Activated CD4-positive, alpha-beta T cell treated with anti-CD3 and anti-CD28 coated beads, Interleukin-2, amount 10 ng/mL, durations not matched to agents 7 days and 5 days (primary cell): ENCODE data around the gene NME4. TPM values are rescaled to one million over a fixed set of nuclear protein-coding genes. Genes with fewer than 3 reads are reported as not detected.

ENCODE experiments used
- CTCF ChIA-PET: fragments of 350-600 bp; sonication (Branson Sonifier 250); formaldehyde crosslinking; loops from one replicate; lab custom pipeline; 2021; ENCODE audit warnings: antibody characterized with exemption; lab: Charles Lee
- POLR2A ChIA-PET: fragments of 350-600 bp; sonication (Branson Sonifier 250); formaldehyde crosslinking; loops from one replicate; lab custom pipeline; 2021; ENCODE audit warnings: antibody characterized with exemption; lab: Charles Lee
- DNase-seq: peaks from one replicate; pipeline ENCODE4 v3.0.0-alpha.2; 2020
- H3K27ac Mint-ChIP-seq: one replicate; pipeline ENCODE4 v1.8.0; 2021; ENCODE audit warnings: mild to moderate bottlenecking, moderate library complexity, mixed read lengths
- H3K27me3 Mint-ChIP-seq: one replicate; pipeline ENCODE4 v1.8.0; 2021; ENCODE audit warnings: mixed read lengths
- H3K36me3 Mint-ChIP-seq: one replicate; pipeline ENCODE4 v1.8.0; 2021; ENCODE audit warnings: low read depth, mixed read lengths
- H3K4me1 Mint-ChIP-seq: one replicate; pipeline ENCODE4 v1.8.0; 2021; ENCODE audit warnings: mixed read lengths
- H3K4me3 Mint-ChIP-seq: one replicate; pipeline ENCODE4 v1.8.0; 2021; ENCODE audit warnings: mild to moderate bottlenecking, moderate library complexity, mixed read lengths
- H3K9me3 Mint-ChIP-seq: one replicate; pipeline ENCODE4 v1.8.0; 2021; ENCODE audit warnings: mixed read lengths
- total RNA-seq, 2 experiments: library from RNA; stranded (reverse); gene quantifications; one replicate each; pipeline ENCODE4 v1.2.3, GENCODE V29; 2021

The NME4 gene
- total RNA-seq, 2 experiments from 2014 or later = 27.0 to 30.9 TPM

DNA sequence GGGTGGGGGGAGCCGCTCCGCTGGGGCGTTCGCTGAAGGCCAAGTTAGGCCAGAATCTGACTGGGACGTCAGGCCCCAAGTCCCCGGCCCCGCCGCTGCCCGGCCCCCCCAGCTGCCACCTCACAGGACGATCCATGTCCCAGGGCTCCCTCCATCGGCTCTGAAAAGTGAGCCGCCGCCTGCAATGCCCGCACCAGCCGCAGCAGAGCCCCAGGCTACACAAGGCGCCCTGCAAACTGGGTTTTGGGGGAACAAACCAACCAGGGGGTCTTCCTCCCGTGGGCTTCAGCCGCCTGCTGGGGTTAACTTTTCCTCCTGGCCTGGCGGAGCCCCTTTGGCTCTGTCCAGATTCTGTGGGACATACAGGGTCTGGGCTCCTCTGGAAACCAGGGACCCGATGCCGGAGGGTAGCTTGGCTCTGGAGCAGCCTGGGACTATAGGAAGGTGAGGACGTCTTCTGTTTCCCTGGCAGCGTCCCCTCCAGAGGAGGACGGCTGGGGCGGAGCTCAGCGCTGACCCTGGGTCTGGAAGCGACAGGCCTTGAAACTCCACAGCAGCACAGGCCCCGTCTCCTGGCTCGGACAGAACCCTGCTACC lies 835 bp downstream of the NME4 start:
- H3K27me3 Mint-ChIP-seq = peaks cover 10% of the 10 kb centered on the region
- peak; percentile 36 for DNase-seq
- no peaks in the 10 kb centered on the region for H3K36me3 Mint-ChIP-seq
- POLR2A ChIA-PET = no interaction called here
- no peaks in the 10 kb centered on the region for H3K9me3 Mint-ChIP-seq
- peak overlapping the region; percentile 50 for H3K27ac Mint-ChIP-seq
- CTCF ChIA-PET = no interaction called here
- peaks cover 26% of the 10 kb centered on the region for H3K4me1 Mint-ChIP-seq
- H3K4me3 Mint-ChIP-seq = peak overlapping the region; percentile 59

DNA sequence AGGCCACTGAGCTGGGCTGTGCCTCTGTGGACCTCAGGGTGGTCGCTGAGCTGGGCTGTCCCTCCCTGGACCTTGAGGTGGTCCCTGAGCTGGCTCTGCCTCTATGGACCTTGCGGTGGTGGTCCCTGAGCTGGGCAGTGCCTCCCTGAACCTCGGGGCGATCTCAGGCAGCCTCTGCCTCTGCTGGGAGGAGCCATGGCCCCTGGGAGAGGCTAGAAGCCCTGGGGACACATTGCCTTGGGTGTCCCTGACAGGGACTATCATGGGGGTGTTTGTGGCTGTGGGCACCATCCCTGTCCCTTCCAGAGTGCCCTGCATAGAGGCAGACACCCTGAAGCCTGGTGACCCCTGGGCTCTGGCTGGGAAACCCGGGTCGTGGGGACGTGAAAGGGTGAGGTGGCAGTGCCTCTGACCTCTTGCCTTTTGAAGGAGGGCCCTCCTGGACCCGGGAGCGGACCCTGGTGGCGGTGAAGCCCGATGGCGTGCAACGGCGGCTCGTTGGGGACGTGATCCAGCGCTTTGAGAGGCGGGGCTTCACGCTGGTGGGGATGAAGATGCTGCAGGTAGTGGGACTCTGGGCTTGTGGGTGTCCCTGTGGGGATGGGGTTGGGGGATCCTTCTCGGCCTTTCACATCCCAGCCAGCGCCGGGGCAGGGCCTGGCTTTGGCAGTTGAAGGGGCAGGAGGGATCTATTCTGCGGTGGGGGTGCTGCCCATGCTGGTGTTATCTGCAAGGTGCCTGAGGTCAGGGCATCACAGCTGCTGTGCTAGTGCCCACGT lies 1.8 kb downstream of the NME4 start:
- Mint-ChIP-seq H3K4me3 (peak overlapping the region; percentile 59), H3K36me3 (no peaks in the 10 kb centered on the region), H3K9me3 (no peaks in the 10 kb centered on the region), H3K4me1 (peaks cover 24% of the 10 kb centered on the region), H3K27ac (no peak overlapping the region), H3K27me3 (peaks cover 10% of the 10 kb centered on the region)
- ChIA-PET CTCF (no interaction called here), POLR2A (no interaction called here)
- DNase-seq = no peak

DNA sequence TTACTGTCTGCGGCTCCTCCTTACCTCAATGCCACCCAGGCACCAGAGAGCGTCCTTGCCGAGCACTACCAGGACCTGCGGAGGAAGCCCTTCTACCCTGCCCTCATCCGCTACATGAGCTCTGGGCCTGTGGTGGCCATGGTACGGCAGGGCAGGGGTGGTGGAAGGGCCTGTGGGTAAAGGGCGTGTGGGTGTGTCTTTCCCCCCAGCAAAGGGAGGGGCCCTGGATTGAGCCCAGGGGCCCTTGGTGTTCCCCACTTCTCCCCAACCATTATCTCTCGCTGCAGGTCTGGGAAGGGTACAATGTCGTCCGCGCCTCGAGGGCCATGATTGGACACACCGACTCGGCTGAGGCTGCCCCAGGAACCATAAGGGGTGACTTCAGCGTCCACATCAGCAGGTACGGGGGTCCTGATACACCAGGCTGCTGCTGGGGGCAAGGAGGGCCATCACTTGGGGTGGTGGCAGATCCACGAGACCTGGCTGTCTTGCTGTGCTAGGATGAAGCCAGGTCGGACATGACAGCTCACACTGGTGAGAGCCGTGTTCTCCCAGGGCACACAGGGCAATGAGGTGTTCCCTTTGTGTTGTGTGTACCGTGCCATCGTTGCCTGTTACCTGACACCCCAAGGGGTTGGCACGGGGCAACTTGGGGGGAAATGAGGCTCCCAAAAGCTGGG lies 2.5 kb downstream of the NME4 start:
- ChIA-PET POLR2A (interaction anchor here (0.5 kb wide), 1 partner anchor 7 kb away, joined by 4 read pairs; no protein-coding TSS in a partner anchor), CTCF (no interaction called here)

GRCh38 chr16:400061-400591 lies 3.1 kb downstream of the NME4 start:
- POLR2A ChIA-PET = interaction anchor here (0.5 to 0.6 kb wide), 2 partner anchors 8 to 140 kb away, joined by 3 to 4 read pairs; no protein-coding TSS in a partner anchor

More for the DNA sequence above, 2.5 kb downstream of the NME4 start:
- Mint-ChIP-seq H3K4me1 (peaks cover 24% of the 10 kb centered on the region), H3K27me3 (peaks cover 10% of the 10 kb centered on the region), H3K9me3 (no peaks in the 10 kb centered on the region), H3K36me3 (no peaks in the 10 kb centered on the region), H3K27ac (no peak overlapping the region), H3K4me3 (peak overlapping the region; percentile 87)
- no peak for DNase-seq

DNA sequence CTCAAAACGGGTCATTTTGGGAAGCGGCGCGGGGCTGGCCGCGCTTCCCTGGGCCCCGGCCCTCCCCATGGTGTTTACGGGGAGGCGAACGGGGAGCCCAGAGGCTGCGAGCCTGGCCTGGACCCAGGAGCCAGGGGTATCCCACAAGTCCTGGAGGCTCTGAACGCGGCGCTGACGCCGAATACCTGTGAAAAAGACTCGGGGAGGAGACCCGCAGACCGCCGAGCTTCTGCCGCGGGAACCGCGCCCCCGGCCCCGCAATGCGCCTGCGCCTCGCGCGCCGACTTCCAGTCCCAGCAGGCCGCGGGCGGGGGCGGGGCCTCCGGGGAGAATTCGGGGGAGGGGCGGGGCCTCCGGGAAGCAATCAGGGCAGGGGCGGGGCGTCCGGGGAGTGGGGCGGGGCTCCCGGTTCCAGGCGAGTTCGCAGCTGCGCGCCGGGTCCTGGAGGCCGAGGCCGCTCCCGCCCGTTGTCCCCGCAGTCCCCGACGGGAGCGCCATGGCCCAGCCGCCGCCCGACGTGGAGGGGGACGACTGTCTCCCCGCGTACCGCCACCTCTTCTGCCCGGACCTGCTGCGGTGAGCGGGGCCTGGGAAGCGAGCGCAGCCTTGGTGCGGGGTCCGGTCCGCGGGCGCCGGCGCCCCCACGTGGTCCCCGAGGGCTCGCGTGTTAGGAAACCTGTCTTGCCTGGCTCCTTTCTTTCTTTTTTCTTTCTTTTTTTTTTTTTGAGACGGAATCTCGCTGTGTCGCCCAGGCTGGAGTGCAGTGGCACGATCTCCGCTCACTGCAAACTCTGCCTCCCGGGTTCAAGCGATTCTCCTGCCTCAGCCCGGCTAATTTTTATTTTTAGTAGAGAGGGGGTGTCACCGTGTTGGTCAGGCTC lies 4.7 kb downstream of the NME4 start, which contains the start of gene DECR2:
DECR2 (plus strand) TSS at position 418 of the 881 bp plus-strand sequence; CDS start at position 497, 79 bp downstream.
- peak within 1 kb of the TSS; percentile 87 for H3K4me3 Mint-ChIP-seq
- H3K9me3 Mint-ChIP-seq = no peaks in the 10 kb centered on the region
- ChIA-PET POLR2A (no interaction called here), CTCF (interaction anchor here (0.8 to 1.2 kb wide), 2 partner anchors 9 to 14 kb away, joined by 3 read pairs; no protein-coding TSS in a partner anchor)
- H3K36me3 Mint-ChIP-seq = no peaks in the 10 kb centered on the region
- peak within 1 kb of the TSS; percentile 91 for H3K27ac Mint-ChIP-seq
- peak; percentile 97 for DNase-seq
- peaks cover 18% of the 10 kb centered on the region for H3K4me1 Mint-ChIP-seq
- H3K27me3 Mint-ChIP-seq = peaks cover 1% of the 10 kb centered on the region

More at GRCh38 chr16:400061-400591, 3.1 kb downstream of the NME4 start:
- no peaks in the 10 kb centered on the region for H3K9me3 Mint-ChIP-seq
- peaks cover 10% of the 10 kb centered on the region for H3K27me3 Mint-ChIP-seq
- CTCF ChIA-PET = interaction anchor here (0.7 kb wide), 1 partner anchor 8 kb away, joined by 3 read pairs; no protein-coding TSS in a partner anchor
- H3K36me3 Mint-ChIP-seq = no peaks in the 10 kb centered on the region
- DNase-seq = no peak
- peak overlapping the region; percentile 91 for H3K27ac Mint-ChIP-seq
- peak overlapping the region; percentile 87 for H3K4me3 Mint-ChIP-seq
- peaks cover 24% of the 10 kb centered on the region for H3K4me1 Mint-ChIP-seq

DNA sequence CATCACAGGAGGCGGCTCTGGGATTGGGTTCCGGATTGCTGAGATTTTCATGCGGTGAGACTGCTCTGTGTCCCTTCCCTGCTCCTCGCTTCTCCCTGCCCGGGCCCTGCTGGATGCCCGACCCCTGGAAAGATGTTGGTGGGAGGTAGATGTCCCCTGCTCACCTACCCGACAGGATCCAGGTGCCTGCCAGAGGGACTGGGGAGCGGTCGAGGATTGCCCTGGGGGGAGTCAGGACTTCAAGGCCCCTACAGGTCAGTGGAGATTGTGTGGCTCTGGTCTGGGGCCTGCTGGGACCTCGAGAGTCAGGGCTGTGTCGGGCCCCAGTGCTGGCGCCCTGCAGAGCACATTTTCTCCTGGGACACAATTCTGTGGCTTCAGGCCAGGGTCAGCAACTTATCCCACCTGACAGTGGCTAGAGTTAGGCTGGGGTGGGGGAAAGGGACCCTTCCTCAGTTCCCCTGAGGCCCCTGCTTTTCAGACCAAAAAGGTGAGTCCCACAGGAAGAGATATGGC lies 8.0 kb downstream of the NME4 start:
- CTCF ChIA-PET = no interaction called here
- H3K27ac Mint-ChIP-seq = no peak overlapping the region

DNA sequence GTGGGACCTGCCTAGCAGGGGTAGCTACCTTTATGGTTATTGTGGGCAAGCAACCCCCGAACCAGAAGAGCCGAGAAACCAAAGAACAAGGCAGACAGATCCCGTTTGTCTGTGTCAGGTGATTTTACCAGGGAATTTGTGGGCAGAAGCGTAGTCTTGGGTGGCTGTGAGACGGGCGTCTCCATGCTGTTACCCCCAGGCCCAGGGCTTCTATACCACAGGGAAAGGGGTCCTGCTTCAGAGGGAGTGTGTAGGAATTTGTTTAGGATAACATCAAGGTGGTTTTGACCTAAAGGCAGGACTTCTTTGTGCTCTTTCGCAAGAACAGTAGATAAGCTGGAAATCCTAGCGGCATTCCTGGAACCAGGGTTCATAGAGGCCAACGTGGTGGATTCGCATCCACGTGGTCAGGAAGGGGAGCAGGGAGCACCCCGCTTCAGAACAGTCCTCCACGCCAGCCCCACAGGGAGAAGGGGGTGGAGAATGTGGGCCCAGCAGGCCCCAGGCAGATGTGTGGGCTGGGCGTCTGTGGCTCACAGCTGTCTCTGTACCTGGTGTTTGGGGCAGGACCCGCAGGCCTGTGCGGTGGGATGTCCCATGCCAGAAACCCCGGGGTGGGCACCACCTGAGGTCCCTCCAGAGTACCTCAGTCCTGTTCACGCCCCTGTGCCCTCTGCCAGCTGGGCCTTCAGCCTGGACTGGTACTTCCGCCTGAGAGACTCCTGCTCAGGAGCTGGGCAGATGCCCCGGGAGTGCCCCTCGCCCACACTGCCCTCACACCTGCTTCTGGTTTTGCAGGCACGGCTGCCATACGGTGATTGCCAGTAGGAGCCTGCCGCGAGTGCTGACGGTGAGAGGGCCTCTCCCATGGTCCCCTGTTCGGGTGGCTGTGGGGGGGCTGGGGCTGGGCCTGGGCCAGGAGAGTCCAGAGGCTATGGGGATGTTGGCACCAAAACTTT lies 8.8 kb downstream of the NME4 start:
- CTCF ChIA-PET = no interaction called here
- Mint-ChIP-seq H3K9me3 (no peaks in the 10 kb centered on the region), H3K4me1 (peaks cover 1% of the 10 kb centered on the region), H3K4me3 (no peak overlapping the region), H3K36me3 (no peaks in the 10 kb centered on the region), H3K27ac (no peak overlapping the region), H3K27me3 (no peaks in the 10 kb centered on the region)
- no peak for DNase-seq
- POLR2A ChIA-PET = no interaction called here

More for the DNA sequence above, 8.0 kb downstream of the NME4 start:
- peaks cover 9% of the 10 kb centered on the region for H3K4me1 Mint-ChIP-seq
- H3K4me3 Mint-ChIP-seq = no peak overlapping the region
- POLR2A ChIA-PET = no interaction called here
- H3K9me3 Mint-ChIP-seq = no peaks in the 10 kb centered on the region
- H3K27me3 Mint-ChIP-seq = no peaks in the 10 kb centered on the region
- no peaks in the 10 kb centered on the region for H3K36me3 Mint-ChIP-seq
- no peak for DNase-seq

DNA sequence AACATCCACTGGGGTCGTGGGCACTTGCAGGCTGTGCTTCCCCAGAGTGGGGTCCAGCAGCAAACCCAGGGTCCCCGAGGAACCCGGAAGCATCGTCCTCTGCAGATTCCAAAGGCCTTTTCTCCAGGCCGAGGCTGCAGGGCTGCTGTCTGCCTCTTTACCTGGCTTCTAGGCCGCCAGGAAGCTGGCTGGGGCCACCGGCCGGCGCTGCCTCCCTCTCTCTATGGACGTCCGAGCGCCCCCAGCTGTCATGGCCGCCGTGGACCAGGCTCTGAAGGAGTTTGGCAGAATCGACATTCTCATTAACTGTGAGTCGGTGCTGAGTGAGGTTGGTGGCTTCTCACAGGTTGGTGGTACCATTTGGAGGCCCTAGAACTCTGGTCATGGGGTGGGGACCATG lies 10.3 kb downstream of the NME4 start:
- Mint-ChIP-seq H3K9me3 (no peaks in the 10 kb centered on the region), H3K4me1 (no peaks in the 10 kb centered on the region), H3K36me3 (no peaks in the 10 kb centered on the region), H3K4me3 (no peak overlapping the region), H3K27ac (no peak overlapping the region), H3K27me3 (no peaks in the 10 kb centered on the region)
- ChIA-PET CTCF (no interaction called here), POLR2A (no interaction called here)
- no peak for DNase-seq

DNA sequence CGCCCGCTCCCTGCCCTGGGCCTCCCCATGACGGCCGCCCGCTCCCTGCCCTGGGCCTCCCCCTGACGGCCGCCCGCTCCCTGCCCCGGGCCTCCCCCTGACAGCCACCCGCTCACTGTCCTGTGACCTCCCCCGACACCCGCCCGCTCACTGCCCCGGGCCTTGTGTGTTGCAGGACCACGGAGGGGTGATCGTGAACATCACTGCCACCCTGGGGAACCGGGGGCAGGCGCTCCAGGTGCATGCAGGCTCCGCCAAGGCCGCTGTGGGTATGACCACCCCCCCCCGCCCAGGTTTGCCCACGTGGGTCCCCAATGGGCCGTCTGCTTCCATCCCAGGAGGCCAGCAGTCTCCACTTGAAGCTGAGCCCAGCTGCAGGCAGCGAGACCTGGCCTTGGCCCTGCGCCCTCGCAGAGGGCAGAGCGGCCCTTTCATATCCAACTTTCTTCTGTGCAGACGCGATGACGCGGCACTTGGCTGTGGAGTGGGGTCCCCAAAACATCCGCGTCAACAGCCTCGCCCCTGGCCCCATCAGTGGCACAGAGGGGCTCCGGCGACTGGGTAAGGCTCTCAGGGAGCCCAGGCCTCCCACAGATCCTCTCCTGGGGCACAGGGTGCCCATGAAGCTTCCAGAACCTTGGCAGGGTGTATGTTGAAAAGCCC lies 13.6 kb downstream of the NME4 start:
- H3K27ac Mint-ChIP-seq = no peak overlapping the region

DNA sequence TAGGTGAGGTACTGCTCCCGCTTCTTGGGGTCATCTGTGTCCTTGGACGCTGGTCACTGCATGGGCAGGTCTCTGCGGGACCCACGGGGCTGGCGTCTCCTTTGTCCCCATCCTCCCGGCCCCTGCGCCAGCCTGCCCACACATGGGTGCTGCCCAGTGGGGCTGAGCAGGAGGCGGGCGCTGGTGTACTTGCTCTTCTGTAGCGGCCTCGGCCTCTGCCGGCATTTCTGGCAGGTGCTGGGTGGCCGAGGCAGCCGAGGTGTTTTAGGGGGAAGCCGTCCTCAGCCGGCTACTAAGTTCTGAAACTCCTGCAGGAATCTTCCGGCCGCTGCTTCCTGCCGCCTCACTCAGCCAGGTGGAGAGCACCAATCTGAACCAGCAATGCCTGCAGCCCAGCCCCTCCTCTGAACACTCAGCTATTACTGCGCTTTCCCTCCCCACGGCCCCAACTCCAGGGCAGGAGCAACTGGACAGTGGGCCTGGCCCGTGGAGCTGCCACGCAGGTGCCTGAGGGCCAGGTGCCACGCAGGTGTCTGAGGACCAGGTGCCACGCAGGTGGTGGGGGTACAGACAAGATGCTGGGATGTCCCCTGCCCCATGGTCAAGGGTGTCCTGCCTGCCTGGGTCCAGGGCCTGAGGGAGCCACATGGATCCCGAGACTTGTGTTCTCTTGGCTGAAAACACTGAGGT lies 14.7 kb downstream of the NME4 start:
- Mint-ChIP-seq H3K4me3 (no peak overlapping the region), H3K4me1 (no peaks in the 10 kb centered on the region), H3K9me3 (no peaks in the 10 kb centered on the region), H3K36me3 (no peaks in the 10 kb centered on the region), H3K27me3 (no peaks in the 10 kb centered on the region), H3K27ac (no peak overlapping the region)
- CTCF ChIA-PET = no interaction called here
- POLR2A ChIA-PET = no interaction called here
- no peak for DNase-seq

More for the DNA sequence above, 13.6 kb downstream of the NME4 start:
- H3K36me3 Mint-ChIP-seq = no peaks in the 10 kb centered on the region
- ChIA-PET CTCF (no interaction called here), POLR2A (no interaction called here)
- no peaks in the 10 kb centered on the region for H3K27me3 Mint-ChIP-seq
- no peaks in the 10 kb centered on the region for H3K4me1 Mint-ChIP-seq
- no peaks in the 10 kb centered on the region for H3K9me3 Mint-ChIP-seq
- no peak overlapping the region for H3K4me3 Mint-ChIP-seq
- DNase-seq = no peak
